ENCODE data around the gene PPFIBP2.

PPFIBP2 gene

DNA sequence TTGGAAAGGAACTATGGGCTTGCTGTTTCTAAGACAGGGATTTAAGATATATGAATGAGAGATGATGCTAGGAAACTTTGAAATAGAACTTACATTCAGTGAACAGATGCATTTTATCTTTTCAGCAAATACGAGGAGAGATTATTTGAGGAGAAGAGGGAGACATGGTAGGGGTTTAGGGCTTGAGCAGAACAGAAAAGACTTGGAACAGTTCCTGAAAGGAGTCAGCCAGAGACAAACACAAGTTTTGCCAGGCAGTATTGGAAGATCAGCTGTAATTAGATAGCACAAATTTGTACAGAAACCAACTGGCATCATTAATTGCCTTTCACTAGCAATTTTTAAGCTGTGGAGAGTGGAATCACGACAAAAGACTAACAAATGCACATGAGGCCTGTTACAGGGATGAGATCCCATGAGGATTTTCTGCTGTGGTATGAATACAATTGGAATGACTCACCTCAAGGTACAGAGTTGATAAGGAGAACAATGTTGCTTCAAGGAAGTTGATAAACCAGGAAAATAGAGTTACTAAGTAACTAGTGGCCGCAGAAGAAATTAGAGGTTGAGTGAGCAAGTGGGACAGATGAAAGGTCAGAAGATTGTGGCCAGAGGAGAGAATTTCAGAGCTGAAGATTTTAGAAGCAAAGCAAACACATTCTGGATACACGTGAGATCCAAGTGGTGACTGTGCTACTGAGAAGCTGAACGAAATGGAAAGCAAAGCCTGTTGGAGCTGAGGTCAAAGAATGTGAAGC is 91.6 kb downstream of the PPFIBP2 start:
- no peak for DNase-seq

- no peak for DNase-seq
Observed at GRCh38 chr11:7606496-7606895, 92.7 kb downstream of the PPFIBP2 start.

DNA sequence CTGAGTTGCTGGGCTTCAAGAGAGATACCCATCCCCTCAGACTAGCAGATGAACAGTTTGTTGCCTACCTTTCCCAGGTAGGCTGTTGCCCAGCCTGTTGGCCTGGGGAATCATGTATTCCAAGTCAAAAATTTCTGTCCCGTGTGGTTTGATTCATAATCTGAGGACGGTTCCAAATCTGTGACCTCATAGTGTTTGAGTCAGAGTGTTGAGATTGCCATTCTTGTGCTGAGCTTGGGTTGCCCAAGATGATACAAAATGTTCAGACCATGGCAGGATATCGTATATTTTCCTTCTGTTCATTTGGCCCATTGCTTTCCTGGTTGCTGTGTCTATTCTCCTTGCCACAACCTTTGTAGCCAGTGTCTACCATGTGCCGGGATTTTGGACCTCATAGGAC is 95.2 kb downstream of the PPFIBP2 start:
- no peak for DNase-seq

GRCh38 chr11:7609521-7609920 is 95.7 kb downstream of the PPFIBP2 start:
- no peak for DNase-seq

GRCh38 chr11:7610393-7610792 is 96.6 kb downstream of the PPFIBP2 start:
- DNase-seq: no peak

- no peak for DNase-seq
Observed at GRCh38 chr11:7611411-7611810, 97.6 kb downstream of the PPFIBP2 start.

DNA sequence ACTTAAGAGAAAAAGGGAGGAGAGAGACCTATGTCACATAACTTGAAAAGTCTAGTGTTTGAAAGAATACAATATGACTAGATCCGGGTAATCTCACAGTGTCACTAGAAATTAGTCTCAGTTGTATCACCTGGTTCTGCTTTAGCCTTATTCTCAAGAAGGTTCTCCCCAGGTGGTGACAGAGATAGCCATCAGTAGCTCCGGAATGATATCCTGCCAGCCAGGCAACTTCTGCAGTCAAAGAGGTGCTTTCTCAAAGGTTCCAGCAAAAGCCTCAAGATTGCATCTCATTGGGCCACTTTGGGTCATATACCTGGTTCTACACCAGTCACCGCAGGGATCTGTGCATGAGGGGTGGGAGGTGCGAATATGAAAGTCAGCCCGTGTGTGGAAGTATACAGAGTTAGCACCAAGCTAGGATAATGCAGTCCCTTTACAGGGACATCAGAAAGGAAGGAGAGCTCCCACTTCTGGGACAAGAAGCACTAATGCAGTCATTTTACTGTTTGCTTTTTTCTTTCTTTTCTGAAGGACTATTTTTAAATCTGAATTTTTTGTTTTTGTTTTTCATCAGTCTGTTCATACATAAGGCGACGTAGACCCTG is 98.4 kb downstream of the PPFIBP2 start:
- DNase-seq: no peak

DNA sequence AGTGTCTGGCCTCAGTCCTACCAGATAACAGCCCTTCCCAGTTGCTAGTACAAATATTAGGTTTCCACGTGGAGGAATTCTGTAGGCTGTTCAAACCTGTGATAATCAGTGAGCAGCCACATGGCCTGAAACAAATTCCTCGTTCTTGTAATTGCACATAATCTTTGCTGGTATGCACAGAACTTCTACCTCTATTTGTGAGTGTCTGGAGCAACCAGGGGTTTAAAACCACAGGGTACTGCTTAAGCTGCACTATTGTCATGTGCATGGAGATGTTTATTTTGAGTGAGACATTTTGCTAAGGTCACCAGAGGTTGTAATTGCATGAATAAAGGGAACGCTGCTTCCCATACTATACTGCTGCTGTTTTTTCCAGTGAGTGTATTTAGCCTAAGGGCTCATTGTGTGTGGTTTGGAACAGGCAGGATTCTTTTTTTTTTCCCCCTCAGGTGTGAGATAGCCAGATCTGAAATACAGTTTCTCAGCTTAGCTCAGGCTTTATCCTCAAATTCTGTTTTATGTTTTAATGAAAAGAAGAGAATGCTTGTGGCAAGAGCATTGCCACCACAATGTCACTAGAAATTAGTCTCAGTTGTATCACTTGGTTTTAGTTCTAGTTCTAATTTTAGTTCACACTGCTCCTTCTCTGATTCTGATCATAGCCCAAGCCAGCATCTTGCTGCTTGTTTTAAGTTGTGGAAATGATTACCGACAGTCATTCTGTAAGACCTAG is 99.0 kb downstream of the PPFIBP2 start:
- no peak for DNase-seq

- no peak for DNase-seq
Observed at GRCh38 chr11:7613394-7613720, 99.6 kb downstream of the PPFIBP2 start.

DNA sequence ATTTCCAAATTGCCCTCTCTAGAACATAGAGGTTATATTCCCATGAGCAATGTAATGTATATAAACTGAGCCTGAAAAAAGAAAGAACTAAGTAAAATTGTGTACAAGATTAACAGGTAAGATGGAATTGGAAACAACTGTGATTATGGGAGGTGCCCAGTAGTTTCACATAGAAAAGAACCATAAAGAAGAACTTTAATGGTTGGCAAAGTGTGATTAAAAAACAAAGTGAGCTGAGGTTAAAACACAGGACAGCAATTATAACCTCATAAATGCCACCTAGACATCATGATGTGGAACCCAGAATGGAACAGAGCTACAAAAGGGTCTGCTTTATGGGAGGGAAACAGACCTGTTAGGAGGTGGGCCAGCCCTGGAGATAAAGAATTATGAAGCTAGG is 100.9 kb downstream of the PPFIBP2 start:
- DNase-seq: no peak

GRCh38 chr11:7617032-7617431 is 103.2 kb downstream of the PPFIBP2 start:
- no peak for DNase-seq

GRCh38 chr11:7619322-7619721 is 105.5 kb downstream of the PPFIBP2 start:
- DNase-seq: no peak

DNA sequence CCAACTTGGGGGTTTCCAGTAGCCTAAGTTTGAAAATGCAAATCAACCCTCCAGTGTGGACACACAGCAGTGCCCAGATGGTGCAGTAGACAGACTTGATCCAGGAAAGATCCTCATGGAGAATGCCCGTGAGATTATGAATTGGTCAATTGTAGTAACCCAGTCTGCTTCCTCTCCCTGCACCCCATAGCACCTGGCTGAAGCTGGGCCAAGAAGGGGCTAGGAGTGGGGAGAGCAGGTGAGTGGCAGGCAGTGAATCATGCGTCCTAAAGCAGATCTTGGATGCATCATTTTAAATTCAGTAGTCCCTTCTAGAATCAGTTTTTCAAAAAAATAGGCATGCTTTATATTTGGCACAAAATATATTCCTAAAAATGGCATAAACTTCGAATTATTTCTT is 107.3 kb downstream of the PPFIBP2 start:
- DNase-seq: no peak

DNA sequence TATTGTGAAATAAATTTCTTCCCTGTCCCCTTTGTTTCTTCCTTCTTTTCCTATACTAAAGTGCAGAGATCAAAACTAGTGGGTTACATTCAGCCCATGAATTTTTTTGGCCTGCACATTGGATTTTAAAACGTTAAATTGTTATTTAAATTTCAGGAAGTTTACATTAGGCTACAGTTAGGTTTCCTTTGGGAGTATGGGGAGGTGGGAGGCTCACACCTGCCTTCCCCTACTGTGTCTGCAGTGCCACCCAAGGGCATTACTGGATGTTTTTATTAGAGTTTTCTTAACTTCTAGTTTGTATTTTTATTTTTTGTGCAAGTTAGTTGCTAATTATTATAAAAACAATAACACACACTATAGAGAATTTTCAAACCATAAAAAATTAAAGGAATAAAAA is 107.8 kb downstream of the PPFIBP2 start:
- no peak for DNase-seq

- no peak for DNase-seq
Observed at GRCh38 chr11:7622721-7623120, 108.9 kb downstream of the PPFIBP2 start.

GRCh38 chr11:7628660-7629059 is 114.9 kb downstream of the PPFIBP2 start:
- DNase-seq: no peak

GRCh38 chr11:7630002-7630401 is 116.2 kb downstream of the PPFIBP2 start:
- DNase-seq: no peak

GRCh38 chr11:7632211-7632610 is 118.4 kb downstream of the PPFIBP2 start:
- no peak for DNase-seq

GRCh38 chr11:7635137-7635536 is 121.3 kb downstream of the PPFIBP2 start:
- DNase-seq: no peak

- DNase-seq: no peak
Observed at GRCh38 chr11:7635708-7636107, 121.9 kb downstream of the PPFIBP2 start.

DNA sequence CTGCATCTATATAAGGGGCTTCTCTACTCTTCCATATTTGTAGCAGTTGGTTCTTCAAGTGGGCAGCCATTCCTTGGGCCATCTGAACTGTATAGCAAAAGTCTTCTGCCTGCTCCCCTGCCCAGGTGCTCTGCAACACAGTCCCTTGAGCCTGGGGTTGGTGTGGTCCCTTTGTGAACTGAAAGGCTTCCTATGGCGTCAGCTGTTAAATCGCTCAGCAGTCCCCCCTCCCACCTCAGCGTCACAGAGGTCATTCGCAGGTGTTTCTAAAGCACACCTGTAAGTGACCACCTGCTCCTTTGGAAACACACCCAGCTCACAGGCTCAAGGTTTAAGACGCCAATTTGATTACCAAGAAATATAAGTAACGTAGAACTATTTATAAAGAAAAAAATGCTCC is 122.6 kb downstream of the PPFIBP2 start:
- DNase-seq: no peak

DNA sequence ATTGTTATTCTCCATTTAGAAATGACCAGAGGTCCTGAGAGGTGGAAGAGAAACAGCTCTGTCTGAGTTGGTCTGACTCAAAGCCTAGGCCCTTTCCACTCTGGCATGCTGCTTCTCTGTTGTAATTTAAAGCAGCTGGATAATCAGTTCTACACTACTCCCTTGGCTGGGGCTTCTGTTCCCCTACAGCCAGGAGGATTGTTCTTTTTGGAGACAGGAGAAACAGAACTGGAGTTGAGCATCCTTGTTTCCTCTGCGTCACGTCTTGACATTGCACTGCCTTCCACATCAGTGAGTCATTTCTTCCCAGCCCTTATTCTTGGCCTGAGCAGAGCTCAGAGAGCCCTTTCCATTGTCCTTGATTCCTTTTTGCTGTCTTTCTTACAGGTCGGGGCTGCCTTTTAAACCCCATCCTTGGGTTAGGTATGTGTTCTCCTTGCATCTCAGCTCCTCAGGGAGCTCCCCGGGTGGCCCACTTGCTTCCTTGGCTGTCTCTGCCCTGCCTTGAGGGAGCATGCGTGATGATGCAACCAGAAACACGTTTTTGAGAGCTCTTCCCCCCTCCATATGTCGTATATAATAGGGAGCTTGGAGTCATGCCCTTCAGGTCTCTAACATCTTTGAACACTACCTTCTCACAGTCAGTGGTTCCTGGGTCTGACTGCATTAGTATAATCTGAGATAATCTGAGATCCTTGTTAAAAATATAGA is 123.8 kb downstream of the PPFIBP2 start:
- DNase-seq: no peak

All from activated T-cell treated with anti-CD3 and anti-CD28 coated beads, Interleukin-2, amount 50 U/mL, for 1 hour (primary cell).